ENCODE data around the gene ITPR2.
"Not testable (repeated sequence)": the region's sequence is repeated elsewhere in the genome, so short reads cannot be mapped to it uniquely, and the experiment has no call there.

ITPR2 gene

GRCh38 chr12:26647088-26647487, 185.9 kb downstream of the ITPR2 start:
- Histone ChIP-seq H3K27me3 (ENCODE audit: low read depth, low read length) (no peaks in the 10 kb centered on the region), H3K9ac (ENCODE audit: low read length) (no peak overlapping the region), H3K4me2 (ENCODE audit: low read length) (no peak overlapping the region), H3K36me3 (replicated peaks; ENCODE audit: low read depth, low read length) (peaks cover 46% of the 10 kb centered on the region), H3K4me3 (ENCODE audit: low read length) (no peak overlapping the region), H3K4me1 (ENCODE audit: low read length) (peaks cover 13% of the 10 kb centered on the region), H3K9me3 (ENCODE audit: insufficient read depth, low read length) (no peaks in the 10 kb centered on the region), H3K27ac (ENCODE audit: low read length) (no peak overlapping the region), H3K79me2 (ENCODE audit: low read length) (no peaks in the 10 kb centered on the region), H2AFZ (ENCODE audit: low read depth, low read length) (no peak overlapping the region), H4K20me1 (ENCODE audit: insufficient read depth, low read length) (no peaks in the 10 kb centered on the region)
- TF ChIP-seq EZH2phosphoT487 (IDR thresholded peaks at IDR 0.05; ENCODE audit: low read depth) = no peak

GRCh38 chr12:26646571-26646970, 186.4 kb downstream of the ITPR2 start:
- Histone ChIP-seq H3K9ac (ENCODE audit: low read length) (no peak overlapping the region), H3K9me3 (ENCODE audit: insufficient read depth, low read length) (no peaks in the 10 kb centered on the region), H3K4me1 (ENCODE audit: low read length) (peaks cover 13% of the 10 kb centered on the region), H4K20me1 (ENCODE audit: insufficient read depth, low read length) (no peaks in the 10 kb centered on the region), H2AFZ (ENCODE audit: low read depth, low read length) (no peak overlapping the region), H3K4me2 (ENCODE audit: low read length) (no peak overlapping the region), H3K36me3 (replicated peaks; ENCODE audit: low read depth, low read length) (peaks cover 43% of the 10 kb centered on the region), H3K4me3 (ENCODE audit: low read length) (no peak overlapping the region), H3K27ac (ENCODE audit: low read length) (no peak overlapping the region), H3K27me3 (ENCODE audit: low read depth, low read length) (no peaks in the 10 kb centered on the region), H3K79me2 (ENCODE audit: low read length) (no peaks in the 10 kb centered on the region)
- TF ChIP-seq, protein P1, sequence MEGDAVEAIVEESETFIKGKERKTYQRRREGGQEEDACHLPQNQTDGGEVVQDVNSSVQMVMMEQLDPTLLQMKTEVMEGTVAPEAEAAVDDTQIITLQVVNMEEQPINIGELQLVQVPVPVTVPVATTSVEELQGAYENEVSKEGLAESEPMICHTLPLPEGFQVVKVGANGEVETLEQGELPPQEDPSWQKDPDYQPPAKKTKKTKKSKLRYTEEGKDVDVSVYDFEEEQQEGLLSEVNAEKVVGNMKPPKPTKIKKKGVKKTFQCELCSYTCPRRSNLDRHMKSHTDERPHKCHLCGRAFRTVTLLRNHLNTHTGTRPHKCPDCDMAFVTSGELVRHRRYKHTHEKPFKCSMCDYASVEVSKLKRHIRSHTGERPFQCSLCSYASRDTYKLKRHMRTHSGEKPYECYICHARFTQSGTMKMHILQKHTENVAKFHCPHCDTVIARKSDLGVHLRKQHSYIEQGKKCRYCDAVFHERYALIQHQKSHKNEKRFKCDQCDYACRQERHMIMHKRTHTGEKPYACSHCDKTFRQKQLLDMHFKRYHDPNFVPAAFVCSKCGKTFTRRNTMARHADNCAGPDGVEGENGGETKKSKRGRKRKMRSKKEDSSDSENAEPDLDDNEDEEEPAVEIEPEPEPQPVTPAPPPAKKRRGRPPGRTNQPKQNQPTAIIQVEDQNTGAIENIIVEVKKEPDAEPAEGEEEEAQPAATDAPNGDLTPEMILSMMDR (IDR thresholded peaks at IDR 0.05; ENCODE audit: low read depth, low read length) = no peak
- no peak for TF ChIP-seq EZH2phosphoT487 (IDR thresholded peaks at IDR 0.05; ENCODE audit: low read depth)

DNA sequence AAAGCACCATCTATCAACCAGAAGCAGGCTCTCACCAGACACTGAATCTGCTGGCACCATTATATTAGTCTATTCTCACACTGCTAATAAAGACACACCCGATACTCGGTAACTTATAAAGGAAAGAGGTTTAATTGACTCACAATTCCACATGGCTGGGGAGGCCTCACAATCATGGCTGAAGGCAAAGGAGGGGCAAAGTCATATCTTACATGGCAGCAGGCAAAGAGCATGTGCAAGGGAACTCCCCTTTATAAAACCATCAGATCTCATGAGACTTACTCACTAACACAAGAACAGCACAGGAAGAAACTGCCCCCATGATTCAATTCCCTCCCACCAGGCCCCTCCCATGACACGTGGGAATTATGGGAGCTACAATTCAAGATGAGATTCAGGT, 188.6 kb downstream of the ITPR2 start:
- H3K79me2 ChIP-seq (ENCODE audit: low read length); H4K20me1 ChIP-seq (ENCODE audit: insufficient read depth, low read length); H3K27ac ChIP-seq (ENCODE audit: low read length); H3K9ac ChIP-seq (ENCODE audit: low read length); H3K27me3 ChIP-seq (ENCODE audit: low read depth, low read length); H2AFZ ChIP-seq (ENCODE audit: low read depth, low read length); H3K9me3 ChIP-seq (ENCODE audit: insufficient read depth, low read length); H3K4me3 ChIP-seq (ENCODE audit: low read length); H3K4me2 ChIP-seq (ENCODE audit: low read length): not testable (repeated sequence)
- peaks cover 37% of the 10 kb centered on the region for H3K36me3 ChIP-seq (replicated peaks; ENCODE audit: low read depth, low read length)
- peaks cover 13% of the 10 kb centered on the region for H3K4me1 ChIP-seq (ENCODE audit: low read length)

GRCh38 chr12:26643532-26644315, 189.3 kb downstream of the ITPR2 start:
- no peaks in the 10 kb centered on the region for H3K27me3 ChIP-seq (ENCODE audit: low read depth, low read length)
- H3K9me3 ChIP-seq (ENCODE audit: insufficient read depth, low read length) = no peaks in the 10 kb centered on the region
- H4K20me1 ChIP-seq (ENCODE audit: insufficient read depth, low read length) = no peaks in the 10 kb centered on the region
- H3K4me2 ChIP-seq (ENCODE audit: low read length) = no peak overlapping the region
- TF ChIP-seq, protein P1 (IDR thresholded peaks at IDR 0.05; ENCODE audit: low read depth, low read length) = no peak
- TF ChIP-seq EZH2phosphoT487 (IDR thresholded peaks at IDR 0.05; ENCODE audit: low read depth) = no peak
- H3K27ac ChIP-seq (ENCODE audit: low read length) = no peak overlapping the region
- no peak overlapping the region for H3K4me3 ChIP-seq (ENCODE audit: low read length)
- H3K4me1 ChIP-seq (ENCODE audit: low read length) = peaks cover 17% of the 10 kb centered on the region
- no peaks in the 10 kb centered on the region for H3K79me2 ChIP-seq (ENCODE audit: low read length)
- H2AFZ ChIP-seq (ENCODE audit: low read depth, low read length) = no peak overlapping the region
- H3K9ac ChIP-seq (ENCODE audit: low read length) = no peak overlapping the region
- H3K36me3 ChIP-seq (replicated peaks; ENCODE audit: low read depth, low read length) = peaks cover 41% of the 10 kb centered on the region

DNA sequence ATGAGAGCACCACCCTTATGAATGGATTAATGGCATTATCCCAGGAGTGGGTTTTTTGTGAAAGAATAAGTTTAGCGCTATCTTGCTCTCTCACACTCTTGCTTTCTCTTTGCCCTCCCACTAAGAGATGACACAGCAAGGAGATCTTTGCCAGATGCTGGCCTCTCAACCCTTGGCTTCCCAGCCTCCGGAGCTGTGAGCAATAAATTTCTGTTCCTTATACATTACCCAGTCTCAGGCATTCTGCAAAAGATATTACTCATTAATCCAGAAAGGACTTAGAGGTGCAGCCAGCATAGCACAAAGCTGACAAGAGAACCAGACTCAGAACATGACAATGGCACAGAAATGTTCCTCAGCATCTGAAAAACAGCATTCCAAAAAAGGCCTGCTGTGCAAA, 190.6 kb downstream of the ITPR2 start:
- Histone ChIP-seq H3K27ac (ENCODE audit: low read length) (no peak overlapping the region), H3K4me3 (ENCODE audit: low read length) (no peak overlapping the region), H3K79me2 (ENCODE audit: low read length) (no peaks in the 10 kb centered on the region), H3K9me3 (ENCODE audit: insufficient read depth, low read length) (no peaks in the 10 kb centered on the region), H3K36me3 (replicated peaks; ENCODE audit: low read depth, low read length) (peaks cover 44% of the 10 kb centered on the region), H3K4me1 (ENCODE audit: low read length) (peaks cover 18% of the 10 kb centered on the region), H3K4me2 (ENCODE audit: low read length) (no peak overlapping the region), H3K9ac (ENCODE audit: low read length) (no peak overlapping the region), H4K20me1 (ENCODE audit: insufficient read depth, low read length) (peaks cover 3% of the 10 kb centered on the region; the same call in 1 of the 2 replicates), H3K27me3 (ENCODE audit: low read depth, low read length) (no peaks in the 10 kb centered on the region), H2AFZ (ENCODE audit: low read depth, low read length) (no peak overlapping the region)
- no peak for TF ChIP-seq EZH2phosphoT487 (IDR thresholded peaks at IDR 0.05; ENCODE audit: low read depth)
- TF ChIP-seq, protein P1 (IDR thresholded peaks at IDR 0.05; ENCODE audit: low read depth, low read length) = no peak

Data from OCI-LY3 (cell line).